Measurements from ENCODE around the gene COPS8.

DNA sequence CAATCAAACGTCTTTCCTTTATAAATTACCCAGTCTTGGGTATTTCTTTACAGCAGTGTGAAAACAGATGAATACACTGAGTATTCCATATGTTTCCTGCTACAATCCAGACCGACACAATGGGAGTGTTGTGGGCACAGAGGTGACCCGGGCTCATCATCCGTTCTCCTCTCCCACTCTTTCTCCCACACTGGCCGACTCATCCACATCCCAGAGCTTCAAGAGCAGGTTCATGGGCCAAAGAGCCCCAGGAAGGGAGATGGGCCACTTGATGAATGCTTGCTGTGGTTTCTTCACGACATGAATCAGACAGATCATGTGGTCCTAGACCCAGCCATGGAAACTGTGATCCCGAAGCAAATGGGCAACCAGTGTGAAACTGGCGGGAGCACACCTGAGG lies 4.1 kb upstream of the COPS8 start:
- TF ChIP-seq POLR2AphosphoS5 (IDR thresholded peaks at IDR 0.05), result no peak
- TF ChIP-seq, protein P1, sequence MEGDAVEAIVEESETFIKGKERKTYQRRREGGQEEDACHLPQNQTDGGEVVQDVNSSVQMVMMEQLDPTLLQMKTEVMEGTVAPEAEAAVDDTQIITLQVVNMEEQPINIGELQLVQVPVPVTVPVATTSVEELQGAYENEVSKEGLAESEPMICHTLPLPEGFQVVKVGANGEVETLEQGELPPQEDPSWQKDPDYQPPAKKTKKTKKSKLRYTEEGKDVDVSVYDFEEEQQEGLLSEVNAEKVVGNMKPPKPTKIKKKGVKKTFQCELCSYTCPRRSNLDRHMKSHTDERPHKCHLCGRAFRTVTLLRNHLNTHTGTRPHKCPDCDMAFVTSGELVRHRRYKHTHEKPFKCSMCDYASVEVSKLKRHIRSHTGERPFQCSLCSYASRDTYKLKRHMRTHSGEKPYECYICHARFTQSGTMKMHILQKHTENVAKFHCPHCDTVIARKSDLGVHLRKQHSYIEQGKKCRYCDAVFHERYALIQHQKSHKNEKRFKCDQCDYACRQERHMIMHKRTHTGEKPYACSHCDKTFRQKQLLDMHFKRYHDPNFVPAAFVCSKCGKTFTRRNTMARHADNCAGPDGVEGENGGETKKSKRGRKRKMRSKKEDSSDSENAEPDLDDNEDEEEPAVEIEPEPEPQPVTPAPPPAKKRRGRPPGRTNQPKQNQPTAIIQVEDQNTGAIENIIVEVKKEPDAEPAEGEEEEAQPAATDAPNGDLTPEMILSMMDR (IDR thresholded peaks at IDR 0.05), result no peak

Data from breast epithelium (tissue), 3 donors.